Measurements from ENCODE around the gene MRPL24.

GRCh38 chr1:156746406-156746727, 5.5 kb upstream of the MRPL24 start:
- TF ChIP-seq, protein P1, sequence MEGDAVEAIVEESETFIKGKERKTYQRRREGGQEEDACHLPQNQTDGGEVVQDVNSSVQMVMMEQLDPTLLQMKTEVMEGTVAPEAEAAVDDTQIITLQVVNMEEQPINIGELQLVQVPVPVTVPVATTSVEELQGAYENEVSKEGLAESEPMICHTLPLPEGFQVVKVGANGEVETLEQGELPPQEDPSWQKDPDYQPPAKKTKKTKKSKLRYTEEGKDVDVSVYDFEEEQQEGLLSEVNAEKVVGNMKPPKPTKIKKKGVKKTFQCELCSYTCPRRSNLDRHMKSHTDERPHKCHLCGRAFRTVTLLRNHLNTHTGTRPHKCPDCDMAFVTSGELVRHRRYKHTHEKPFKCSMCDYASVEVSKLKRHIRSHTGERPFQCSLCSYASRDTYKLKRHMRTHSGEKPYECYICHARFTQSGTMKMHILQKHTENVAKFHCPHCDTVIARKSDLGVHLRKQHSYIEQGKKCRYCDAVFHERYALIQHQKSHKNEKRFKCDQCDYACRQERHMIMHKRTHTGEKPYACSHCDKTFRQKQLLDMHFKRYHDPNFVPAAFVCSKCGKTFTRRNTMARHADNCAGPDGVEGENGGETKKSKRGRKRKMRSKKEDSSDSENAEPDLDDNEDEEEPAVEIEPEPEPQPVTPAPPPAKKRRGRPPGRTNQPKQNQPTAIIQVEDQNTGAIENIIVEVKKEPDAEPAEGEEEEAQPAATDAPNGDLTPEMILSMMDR (IDR thresholded peaks at IDR 0.05; ENCODE audit: low read depth, low read length, poor library complexity, severe bottlenecking) = no peak
- TF ChIP-seq EZH2phosphoT487 (IDR thresholded peaks at IDR 0.05; ENCODE audit: borderline replicate concordance, low read length) = no peak
